ENCODE results near the gene TMEM258.
A peak's percentile ranks its signal among the peaks of the same experiment; 100 is the strongest.

TMEM258 gene

DNA sequence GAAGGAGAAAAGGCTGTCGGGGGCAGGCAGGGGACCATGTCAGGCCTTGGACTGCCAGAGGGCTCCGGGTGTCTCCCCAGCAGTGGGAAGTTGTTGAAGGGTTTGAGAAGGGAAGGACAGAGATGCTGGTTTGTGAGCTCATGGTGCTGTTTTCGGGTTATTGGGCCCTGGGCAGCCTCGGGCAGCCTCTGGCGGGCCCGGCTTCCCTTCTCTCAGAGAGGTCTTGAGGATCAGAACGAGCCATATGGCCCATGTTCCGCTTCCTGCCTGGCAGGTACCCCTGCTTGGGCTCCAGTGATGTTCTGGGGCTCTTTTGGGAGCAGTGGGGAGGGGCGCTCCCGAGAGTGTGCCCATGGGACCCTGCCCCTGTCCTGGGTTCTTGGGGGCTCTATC, 30.2 kb downstream of the TMEM258 start:
- no peak overlapping the region for H3K23ac ChIP-seq (ENCODE audit: low read length)
- no peak overlapping the region for H3K18ac ChIP-seq (ENCODE audit: low read length)
- no peak overlapping the region for H2BK5ac ChIP-seq (ENCODE audit: low read length)
- no peak overlapping the region for H3K56ac ChIP-seq (ENCODE audit: low read length)
- H3K27me3 ChIP-seq (ENCODE audit: insufficient read depth, low read length, poor library complexity), result no peaks in the 10 kb centered on the region
- no peak overlapping the region for H3K27ac ChIP-seq (ENCODE audit: low read depth, low read length)
- no peak overlapping the region for H2BK120ac ChIP-seq (ENCODE audit: low read depth, low read length)
- no peak overlapping the region for H2AK5ac ChIP-seq (ENCODE audit: low read length)
- no peak for DNase-seq
- H3K9ac ChIP-seq (ENCODE audit: low read length), result no peak overlapping the region
- no peaks in the 10 kb centered on the region for H3K79me1 ChIP-seq (ENCODE audit: low read length)
- WGBS (ENCODE audit: extremely low coverage, insufficient coverage, low lambda C conversion rate), result no CpG with 5 or more reads among the region's 10 CpGs
- no peaks in the 10 kb centered on the region for H3K4me1 ChIP-seq (ENCODE audit: control insufficient read depth, low read depth, low read length)
- no peaks in the 10 kb centered on the region for H3K36me3 ChIP-seq (ENCODE audit: control insufficient read depth, insufficient read depth, low read length)
- no peak overlapping the region for H3K4me2 ChIP-seq (ENCODE audit: low read length)
- H3K79me2 ChIP-seq (ENCODE audit: control insufficient read depth, insufficient read depth, low read length), result no peaks in the 10 kb centered on the region
- no peak overlapping the region for H3K4ac ChIP-seq (ENCODE audit: low read depth, low read length)
- no peak overlapping the region for H3K4me3 ChIP-seq (ENCODE audit: low read length)
- H4K8ac ChIP-seq (ENCODE audit: low read depth, low read length), result no peak overlapping the region
- no peak overlapping the region for H4K5ac ChIP-seq (ENCODE audit: low read length)
- H2BK15ac ChIP-seq (replicated peaks; ENCODE audit: low read depth), result no peak overlapping the region

DNA sequence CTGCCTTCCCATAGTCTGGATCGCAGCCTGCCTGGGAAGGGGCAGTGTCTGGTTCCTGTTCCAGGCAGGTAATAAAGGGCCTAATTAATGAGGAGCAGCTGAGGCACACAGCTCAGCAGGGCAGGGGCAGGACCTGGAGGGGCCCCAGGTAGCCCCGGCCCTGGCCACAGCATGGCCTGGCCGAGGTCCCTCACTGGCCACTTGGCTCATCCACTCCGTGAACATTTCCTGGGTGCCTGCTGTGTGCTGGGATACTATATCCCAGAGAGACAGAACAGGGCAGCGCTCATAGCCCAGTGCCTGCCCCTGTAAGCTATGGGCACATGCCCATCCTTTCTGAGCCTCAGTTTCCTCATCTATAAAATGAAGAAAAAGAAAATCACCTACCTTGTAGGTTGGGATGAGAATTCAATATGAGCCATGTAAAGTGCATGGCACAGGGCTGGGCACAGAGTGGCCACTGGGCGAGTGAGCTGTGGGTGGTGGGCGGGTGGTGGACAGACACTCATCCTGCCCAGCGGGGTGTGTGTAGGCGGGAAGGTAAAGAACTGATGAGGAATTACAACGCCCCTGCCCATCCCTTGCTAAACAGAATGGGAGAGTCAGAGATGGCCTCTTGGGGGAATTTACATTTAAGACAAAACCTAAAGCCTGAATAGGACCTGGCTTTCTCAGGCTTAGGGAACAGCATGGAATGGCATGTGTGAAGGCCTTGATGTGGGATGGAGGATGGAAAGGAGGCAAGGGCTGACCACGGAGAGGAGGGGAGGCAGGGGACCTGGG, 30.8 kb downstream of the TMEM258 start:
- Histone ChIP-seq H3K4me2 (ENCODE audit: low read length) (no peak overlapping the region), H3K56ac (ENCODE audit: low read length) (peak overlapping the region; percentile 15), H3K79me1 (ENCODE audit: low read length) (peaks cover 2% of the 10 kb centered on the region), H2BK15ac (replicated peaks; ENCODE audit: low read depth) (no peak overlapping the region), H2BK5ac (ENCODE audit: low read length) (no peak overlapping the region), H4K5ac (ENCODE audit: low read length) (no peak overlapping the region), H3K4me3 (ENCODE audit: low read length) (no peak overlapping the region), H3K18ac (ENCODE audit: low read length) (no peak overlapping the region), H3K4ac (ENCODE audit: low read depth, low read length) (no peak overlapping the region), H3K27ac (ENCODE audit: low read depth, low read length) (no peak overlapping the region), H3K4me1 (ENCODE audit: control insufficient read depth, low read depth, low read length) (peaks cover 4% of the 10 kb centered on the region), H2AK5ac (ENCODE audit: low read length) (peak overlapping the region; percentile 24), H3K36me3 (ENCODE audit: control insufficient read depth, insufficient read depth, low read length) (no peaks in the 10 kb centered on the region), H3K79me2 (ENCODE audit: control insufficient read depth, insufficient read depth, low read length) (no peaks in the 10 kb centered on the region), H3K27me3 (ENCODE audit: insufficient read depth, low read length, poor library complexity) (no peaks in the 10 kb centered on the region), H4K8ac (ENCODE audit: low read depth, low read length) (no peak overlapping the region), H3K9ac (ENCODE audit: low read length) (no peak overlapping the region), H3K23ac (ENCODE audit: low read length) (no peak overlapping the region), H2BK120ac (ENCODE audit: low read depth, low read length) (no peak overlapping the region)
- no CpG with 5 or more reads among the region's 11 CpGs for WGBS (ENCODE audit: extremely low coverage, insufficient coverage, low lambda C conversion rate)
- DNase-seq, result no peak

DNA sequence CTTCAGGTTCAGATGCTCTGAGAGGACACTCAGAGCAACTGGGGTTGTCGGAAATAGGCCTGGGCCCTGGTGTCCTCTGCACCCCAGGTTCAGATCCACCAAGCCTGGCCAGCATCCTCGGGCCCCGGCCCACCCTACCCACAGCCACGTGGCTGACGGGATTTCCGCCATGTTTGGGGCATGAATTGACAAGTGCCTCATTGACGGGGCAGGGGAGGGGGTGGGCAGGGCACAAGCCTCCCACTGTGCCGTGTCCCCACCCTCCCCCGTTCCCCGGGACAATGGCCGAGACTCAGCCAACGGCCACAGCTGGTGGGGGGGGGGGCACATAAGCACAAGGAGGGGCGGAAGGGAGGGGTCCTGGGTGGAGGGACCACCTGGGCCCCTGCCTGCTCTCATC, 31.5 kb downstream of the TMEM258 start:
- WGBS (ENCODE audit: extremely low coverage, insufficient coverage, low lambda C conversion rate), result no CpG with 5 or more reads among the region's 13 CpGs

DNA sequence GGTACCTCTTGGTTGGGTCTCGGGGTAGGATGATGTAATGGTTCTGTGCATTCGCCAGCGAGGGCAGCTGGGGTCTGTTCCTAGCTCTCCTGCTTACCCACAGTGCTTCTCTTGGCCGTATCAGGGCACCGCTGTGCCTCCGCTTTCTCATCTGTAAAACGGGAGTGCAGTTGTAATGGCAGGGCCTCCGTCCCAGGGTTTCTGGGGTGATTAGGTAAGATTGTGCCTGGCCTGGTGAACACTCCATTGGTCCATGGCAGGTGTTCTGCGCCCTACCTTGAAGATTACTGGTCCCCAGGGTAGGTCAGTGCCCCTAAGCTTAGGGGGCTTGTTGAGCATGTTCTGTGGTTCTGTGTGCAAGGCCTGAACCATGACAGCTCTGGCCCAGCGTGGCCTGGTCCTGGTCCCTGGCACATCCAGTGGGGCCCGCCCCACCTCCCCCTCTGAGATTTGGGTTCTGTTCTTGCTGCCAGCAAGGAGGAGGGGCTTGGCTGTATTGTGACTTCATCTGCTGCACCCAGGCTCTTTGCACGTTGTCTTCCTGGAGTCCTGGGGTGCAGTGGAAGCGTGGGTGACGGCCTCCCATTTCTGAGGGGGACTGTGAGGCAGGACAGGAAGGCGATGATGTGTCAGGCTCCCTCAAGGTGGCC, 35.1 kb downstream of the TMEM258 start:
- no peak overlapping the region for H3K4me3 ChIP-seq (ENCODE audit: low read length)
- H4K5ac ChIP-seq (ENCODE audit: low read length), result no peak overlapping the region
- H3K4ac ChIP-seq (ENCODE audit: low read depth, low read length), result no peak overlapping the region
- H3K56ac ChIP-seq (ENCODE audit: low read length), result peak overlapping the region; percentile 30
- no peak for DNase-seq
- no peak overlapping the region for H3K23ac ChIP-seq (ENCODE audit: low read length)
- peaks cover 2% of the 10 kb centered on the region for H3K79me1 ChIP-seq (ENCODE audit: low read length)
- H2BK5ac ChIP-seq (ENCODE audit: low read length), result no peak overlapping the region
- H3K4me1 ChIP-seq (ENCODE audit: control insufficient read depth, low read depth, low read length), result peaks cover 27% of the 10 kb centered on the region
- H4K8ac ChIP-seq (ENCODE audit: low read depth, low read length), result no peak overlapping the region
- no peaks in the 10 kb centered on the region for H3K27me3 ChIP-seq (ENCODE audit: insufficient read depth, low read length, poor library complexity)
- no peak overlapping the region for H3K9ac ChIP-seq (ENCODE audit: low read length)
- H3K79me2 ChIP-seq (ENCODE audit: control insufficient read depth, insufficient read depth, low read length), result no peaks in the 10 kb centered on the region
- H2BK15ac ChIP-seq (replicated peaks; ENCODE audit: low read depth), result no peak overlapping the region
- no peak overlapping the region for H2AK5ac ChIP-seq (ENCODE audit: low read length)
- H3K36me3 ChIP-seq (ENCODE audit: control insufficient read depth, insufficient read depth, low read length), result no peaks in the 10 kb centered on the region
- no peak overlapping the region for H3K4me2 ChIP-seq (ENCODE audit: low read length)
- H3K18ac ChIP-seq (ENCODE audit: low read length), result no peak overlapping the region
- no peak overlapping the region for H3K27ac ChIP-seq (ENCODE audit: low read depth, low read length)
- H2BK120ac ChIP-seq (ENCODE audit: low read depth, low read length), result no peak overlapping the region
- no CpG with 5 or more reads among the region's 15 CpGs for WGBS (ENCODE audit: extremely low coverage, insufficient coverage, low lambda C conversion rate)

More for the DNA sequence above, 31.5 kb downstream of the TMEM258 start:
- H3K36me3 ChIP-seq (ENCODE audit: control insufficient read depth, insufficient read depth, low read length), result no peaks in the 10 kb centered on the region
- H3K18ac ChIP-seq (ENCODE audit: low read length), result no peak overlapping the region
- H3K4ac ChIP-seq (ENCODE audit: low read depth, low read length), result no peak overlapping the region
- no peak overlapping the region for H3K23ac ChIP-seq (ENCODE audit: low read length)
- H3K27ac ChIP-seq (ENCODE audit: low read depth, low read length), result no peak overlapping the region
- no peaks in the 10 kb centered on the region for H3K79me2 ChIP-seq (ENCODE audit: control insufficient read depth, insufficient read depth, low read length)
- no peak overlapping the region for H4K5ac ChIP-seq (ENCODE audit: low read length)
- H3K4me1 ChIP-seq (ENCODE audit: control insufficient read depth, low read depth, low read length), result peaks cover 9% of the 10 kb centered on the region
- no peak overlapping the region for H3K56ac ChIP-seq (ENCODE audit: low read length)
- no peak overlapping the region for H4K8ac ChIP-seq (ENCODE audit: low read depth, low read length)
- no peak overlapping the region for H3K4me2 ChIP-seq (ENCODE audit: low read length)
- H3K27me3 ChIP-seq (ENCODE audit: insufficient read depth, low read length, poor library complexity), result no peaks in the 10 kb centered on the region
- no peak overlapping the region for H3K4me3 ChIP-seq (ENCODE audit: low read length)
- H2BK120ac ChIP-seq (ENCODE audit: low read depth, low read length), result no peak overlapping the region
- no peak overlapping the region for H2BK15ac ChIP-seq (replicated peaks; ENCODE audit: low read depth)
- no peak overlapping the region for H2BK5ac ChIP-seq (ENCODE audit: low read length)
- H3K79me1 ChIP-seq (ENCODE audit: low read length), result peaks cover 2% of the 10 kb centered on the region
- DNase-seq, result no peak
- no peak overlapping the region for H2AK5ac ChIP-seq (ENCODE audit: low read length)
- H3K9ac ChIP-seq (ENCODE audit: low read length), result no peak overlapping the region

DNA sequence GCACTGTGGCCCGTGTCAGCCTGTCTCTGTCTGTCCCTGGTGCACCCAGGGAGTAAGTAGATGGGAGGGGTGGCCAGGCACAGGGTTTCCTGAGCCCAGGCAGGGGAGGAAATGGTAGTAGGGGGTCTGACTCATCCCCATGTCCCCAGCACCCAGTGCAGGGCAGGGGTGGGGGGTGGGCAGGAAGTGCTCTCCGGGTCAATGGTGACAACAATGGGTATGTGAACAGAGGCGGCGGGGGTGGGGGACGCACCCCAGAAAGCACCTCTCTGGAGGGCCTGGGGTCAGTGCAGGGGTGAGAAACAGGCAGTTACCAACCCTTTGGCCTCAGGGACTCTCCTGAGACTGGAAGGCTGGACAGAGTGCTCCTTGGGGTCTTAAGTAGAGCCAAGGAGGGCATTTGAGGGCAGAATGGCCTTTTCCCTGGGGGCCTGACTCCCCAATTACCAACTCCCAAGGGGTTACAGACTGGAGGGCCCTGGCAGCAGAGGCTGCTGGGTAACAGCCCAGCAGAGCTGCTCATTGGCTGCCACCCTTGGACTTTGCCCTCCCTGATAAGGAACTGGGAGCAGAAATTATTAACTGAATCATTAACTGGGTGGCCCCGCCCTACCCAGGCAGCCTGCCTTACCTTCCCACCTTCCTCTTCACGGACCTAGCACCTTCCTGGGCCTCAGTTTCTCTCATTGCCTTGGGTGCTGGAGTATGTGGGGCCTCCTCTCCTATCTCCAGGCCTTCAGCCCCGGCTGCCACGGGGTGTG, 35.8 kb downstream of the TMEM258 start:
- peak overlapping the region; percentile 43 for H3K4ac ChIP-seq (ENCODE audit: low read depth, low read length)
- no peaks in the 10 kb centered on the region for H3K27me3 ChIP-seq (ENCODE audit: insufficient read depth, low read length, poor library complexity)
- H3K4me1 ChIP-seq (ENCODE audit: control insufficient read depth, low read depth, low read length), result peaks cover 27% of the 10 kb centered on the region
- peak overlapping the region; percentile 50 for H2BK5ac ChIP-seq (ENCODE audit: low read length)
- no peak overlapping the region for H3K4me2 ChIP-seq (ENCODE audit: low read length)
- peak overlapping the region; percentile 3 for H2BK120ac ChIP-seq (ENCODE audit: low read depth, low read length)
- no peak overlapping the region for H3K4me3 ChIP-seq (ENCODE audit: low read length)
- no peak overlapping the region for H2BK15ac ChIP-seq (replicated peaks; ENCODE audit: low read depth)
- peak; percentile 49 for DNase-seq
- H3K23ac ChIP-seq (ENCODE audit: low read length), result no peak overlapping the region
- H4K5ac ChIP-seq (ENCODE audit: low read length), result no peak overlapping the region
- peak overlapping the region; percentile 32 for H2AK5ac ChIP-seq (ENCODE audit: low read length)
- peak overlapping the region; percentile 73 for H3K56ac ChIP-seq (ENCODE audit: low read length)
- no peaks in the 10 kb centered on the region for H3K79me2 ChIP-seq (ENCODE audit: control insufficient read depth, insufficient read depth, low read length)
- no peak overlapping the region for H3K27ac ChIP-seq (ENCODE audit: low read depth, low read length)
- peak overlapping the region; percentile 6 for H3K9ac ChIP-seq (ENCODE audit: low read length)
- H3K18ac ChIP-seq (ENCODE audit: low read length), result peak overlapping the region; percentile 13
- no CpG with 5 or more reads among the region's 9 CpGs for WGBS (ENCODE audit: extremely low coverage, insufficient coverage, low lambda C conversion rate)
- no peak overlapping the region for H4K8ac ChIP-seq (ENCODE audit: low read depth, low read length)
- H3K36me3 ChIP-seq (ENCODE audit: control insufficient read depth, insufficient read depth, low read length), result no peaks in the 10 kb centered on the region
- H3K79me1 ChIP-seq (ENCODE audit: low read length), result peaks cover 2% of the 10 kb centered on the region
